ENCODE results near the gene PDE4B. TPM values are rescaled to one million over a fixed set of nuclear protein-coding genes. Genes with fewer than 3 reads are reported as not detected.

The PDE4B gene
- total and polyA plus RNA-seq, 9 of the 15 experiments (the other 6 are each of a cell fraction or from before 2014, with no cell fraction given), result 0.09 TPM; not detected in 8

GRCh38 chr1:66028035-66028434 lies 235.3 kb downstream of the PDE4B start:
- BruUV-seq (replicated peaks), result no TSS peak
- in situ Hi-C loops (cut with MboI), result no loop called here
- Histone ChIP-seq H3K27ac (ENCODE audit: extremely low read depth, low read depth, low read length) (no peak overlapping the region), H3K4me3 (no peak overlapping the region), H3K79me2 (ENCODE audit: control insufficient read depth, insufficient read depth, low read length) (no peaks in the 10 kb centered on the region), H4K20me1 (replicated peaks; ENCODE audit: control insufficient read depth, insufficient read depth, low read length) (no peaks in the 10 kb centered on the region), H2AFZ (ENCODE audit: low read depth, low read length) (no peak overlapping the region), H3K9me1 (ENCODE audit: control insufficient read depth, insufficient read depth, low read length) (no peaks in the 10 kb centered on the region), H3K4me2 (ENCODE audit: insufficient read depth, low read length) (no peak overlapping the region), H3K9ac (ENCODE audit: insufficient read depth in 1 of 2, low read depth in 2 of 2, low read length in 2 of 2) (no peak overlapping the region), H3K36me3 (ENCODE audit: control insufficient read depth, insufficient read depth, low read length) (no peaks in the 10 kb centered on the region), H3K4me1 (replicated peaks in 1 of 2; ENCODE audit: control insufficient read depth in 2 of 2, insufficient read depth in 2 of 2, low read length in 2 of 2) (no peaks in the 10 kb centered on the region), H3K9me3 (replicated peaks; ENCODE audit: control insufficient read depth, insufficient read depth, low read depth, low read length) (no peaks in the 10 kb centered on the region), H3K27me3 (ENCODE audit: control insufficient read depth in 2 of 2, insufficient read depth in 2 of 2, low read length in 2 of 2) (no peaks in the 10 kb centered on the region)
- CTCF ChIA-PET (ENCODE audit: low intra/inter-chr PET ratio), result no interaction called here
- TF ChIP-seq POLR2B (IDR thresholded peaks at IDR 0.05; ENCODE audit: low read depth, partially characterized antibody) (no peak), NONO (IDR thresholded peaks at IDR 0.05; ENCODE audit: low read depth in 2 of 2, low read length in 1 of 2) (no peak), ZC3H8 (IDR thresholded peaks at IDR 0.05) (no peak), ZNF384 (IDR thresholded peaks at IDR 0.05; ENCODE audit: low read depth, low read length) (no peak), ZKSCAN1 (IDR thresholded peaks at IDR 0.05; ENCODE audit: low read depth, low read length) (no peak), HDAC6 (IDR thresholded peaks at IDR 0.05; ENCODE audit: low read depth, low read length) (no peak), CREBBP (IDR thresholded peaks at IDR 0.05; ENCODE audit: low read depth, low read length) (no peak), FOXK1 (CRISPR knock-in tag; IDR thresholded peaks at IDR 0.05; ENCODE audit: borderline replicate concordance) (no peak), TAL1 (IDR thresholded peaks at IDR 0.05) (no peak), SAFB (IDR thresholded peaks at IDR 0.05; ENCODE audit: borderline replicate concordance, low read depth, low read length) (no peak), YY1 (IDR thresholded peaks at IDR 0.05; ENCODE audit: borderline replicate concordance in 1 of 3, control insufficient read depth in 1 of 3, extremely low read depth in 1 of 3, insufficient read depth in 3 of 3, insufficient read length in 1 of 3, insufficient replicate concordance in 2 of 3, low read depth in 1 of 3, low read length in 2 of 3) (no peak), ZNF561 (CRISPR knock-in tag; conservative IDR thresholded peaks at IDR 0.05) (no peak), L3MBTL2 (IDR thresholded peaks at IDR 0.05) (no peak), ZNF24 (IDR thresholded peaks at IDR 0.05) (no peak)
- WGBS (ENCODE audit: insufficient coverage, low coverage, missing lambda C conversion rate), result 3% methylated on average over 3 of the region's 3 CpGs
- POLR2A ChIA-PET, result no interaction called here
- DNase-seq (ENCODE audit: extremely low read depth in 1 of 4, low spot score in 3 of 4), result no peak
- ATAC-seq, result no peak
- intact Hi-C loops (cut with micrococcal nuclease), result no loop called here
- no peak for FAIRE-seq
